ENCODE measurements around the gene WDR82.

The WDR82 gene

GRCh38 chr3:52221141-52221562 lies 57.3 kb downstream of the WDR82 start:
- DNase-seq = no peak

- DNase-seq = peak; percentile 95
Measured at GRCh38 chr3:52220380-52221026, 57.9 kb downstream of the WDR82 start.

GRCh38 chr3:52218937-52219650 lies 59.4 kb downstream of the WDR82 start:
- DNase-seq = peak; percentile 71

GRCh38 chr3:52218454-52218853 lies 60.0 kb downstream of the WDR82 start:
- no peak for DNase-seq

- DNase-seq = no peak
Measured at GRCh38 chr3:52218026-52218425, 60.4 kb downstream of the WDR82 start.

- no peak for DNase-seq
Measured at GRCh38 chr3:52217409-52217805, 61.0 kb downstream of the WDR82 start.

GRCh38 chr3:52216585-52217408 lies 61.7 kb downstream of the WDR82 start:
- DNase-seq = no peak

- no peak for DNase-seq
Measured at GRCh38 chr3:52215351-52215750, 63.1 kb downstream of the WDR82 start.

- no peak for DNase-seq
Measured at GRCh38 chr3:52213901-52214300, 64.5 kb downstream of the WDR82 start.

GRCh38 chr3:52213005-52213404 lies 65.4 kb downstream of the WDR82 start:
- no peak for DNase-seq

- no peak for DNase-seq
Measured at GRCh38 chr3:52211268-52211891, 67.1 kb downstream of the WDR82 start.

- DNase-seq = no peak
Measured at GRCh38 chr3:52210550-52211046, 67.9 kb downstream of the WDR82 start.

GRCh38 chr3:52210037-52210436 lies 68.4 kb downstream of the WDR82 start:
- no peak for DNase-seq

- no peak for DNase-seq
Measured at GRCh38 chr3:52208556-52208955, 69.9 kb downstream of the WDR82 start.

- no peak for DNase-seq
Measured at GRCh38 chr3:52205727-52206372, 72.6 kb downstream of the WDR82 start.
